Measurements from ENCODE around the gene KCNH4. TPM values are rescaled to one million over a fixed set of nuclear protein-coding genes. Genes with fewer than 3 reads are reported as not detected.

Gene KCNH4
- total RNA-seq, 5 donors from 2014 or later (not counting 1 experiment from before 2014, with no cell fraction given) = 0.06 to 0.35 (median 0.20) TPM; not detected in 1

GRCh38 chr17:42117397-42118125, 63.4 kb downstream of the KCNH4 start:
- Mint-ChIP-seq H3K4me3 (no peak overlapping the region), H3K27ac (no peak overlapping the region), H3K36me3 (peaks cover 25% of the 10 kb centered on the region), H3K4me1 (peaks cover 33 to 46% (median 38%) of the 10 kb centered on the region in 3 donors), H3K27me3 (no peaks in the 10 kb centered on the region), H3K9me3 (no peaks in the 10 kb centered on the region)
- CTCF ChIA-PET = interaction anchor here (0.6 to 2.2 kb wide), 15 partner anchors 14 to 302 kb away, joined by 3 to 9 read pairs (median 3); partner anchors contain the start of gene NKIRAS2 (in 1 of the 2)
- DNase-seq = no peak
- POLR2A ChIA-PET = no interaction called here
- H3K4me3 ChIP-seq (ENCODE audit: control insufficient read depth in 1 of 2, extremely low read depth in 1 of 2, low read length in 1 of 2) = no peak overlapping the region
- peaks cover 16 to 20% of the 10 kb centered on the region in 2 donors for H3K36me3 ChIP-seq (ENCODE audit: control insufficient read depth in 2 of 2, extremely low read depth in 1 of 2, insufficient read depth in 1 of 2, low read length in 1 of 2)
- no peak for ATAC-seq (replicated peaks in 1 of 4)
- no peaks in the 10 kb centered on the region for H3K27me3 ChIP-seq (replicated peaks in 1 of 2; ENCODE audit: control insufficient read depth in 2 of 2, extremely low read depth in 1 of 2, insufficient read depth in 2 of 2, low read length in 1 of 2)
- WGBS (ENCODE audit: insufficient coverage) = 93% methylated on average over 30 of the region's 30 CpGs
- no peaks in the 10 kb centered on the region for H3K9me3 ChIP-seq
- no peak overlapping the region for H3K27ac ChIP-seq (ENCODE audit: low read length)
- H3K4me1 ChIP-seq (ENCODE audit: control insufficient read depth in 1 of 2, extremely low read depth in 1 of 2, insufficient read depth in 2 of 2, low read length in 2 of 2) = peaks cover 10 to 39% of the 10 kb centered on the region in 2 experiments

DNA sequence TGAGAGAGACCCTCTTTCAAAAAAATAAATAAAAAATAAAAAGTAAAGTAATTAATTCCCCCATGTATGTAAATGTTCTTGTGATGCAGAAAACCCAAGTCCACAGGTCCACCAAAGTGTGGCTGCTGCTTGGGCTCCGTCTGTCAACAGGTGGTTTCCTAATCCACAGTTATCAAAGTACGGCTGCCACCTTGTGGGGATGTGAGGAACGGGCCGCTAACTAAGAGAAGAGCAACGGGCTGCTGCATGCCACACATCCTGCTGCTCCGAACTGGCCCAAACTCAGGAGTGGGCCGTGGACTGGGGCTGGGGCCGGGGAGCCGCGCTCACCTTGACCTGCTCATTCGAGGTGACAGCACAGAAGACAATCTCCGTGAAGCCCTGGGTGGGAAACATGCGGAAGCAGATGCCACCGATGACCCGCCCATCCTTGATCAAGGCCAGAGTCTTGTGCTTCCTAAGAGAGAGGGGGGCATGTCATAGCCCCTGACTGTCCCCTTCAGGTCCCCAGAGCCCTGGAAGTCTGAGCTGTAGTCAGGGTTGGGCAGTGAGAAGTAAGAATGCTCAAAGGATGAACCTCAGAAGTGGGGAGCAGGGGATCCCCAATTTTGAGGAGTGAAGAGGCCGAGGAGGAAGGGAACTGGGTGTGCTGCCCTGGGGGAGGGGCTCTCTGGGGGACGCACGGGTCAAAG, 64.1 kb downstream of the KCNH4 start:
- H3K27ac Mint-ChIP-seq = peak overlapping the region in 1 of 2 donors; percentile 2
- no peaks in the 10 kb centered on the region for H3K27me3 Mint-ChIP-seq
- 42% methylated on average over 18 of the region's 18 CpGs for WGBS (ENCODE audit: insufficient coverage)
- H3K27ac ChIP-seq (ENCODE audit: low read length) = no peak overlapping the region
- peak; percentile 69 to 92 (median 82) for DNase-seq
- ChIA-PET POLR2A (no interaction called here), CTCF (interaction anchor here (0.6 to 2.2 kb wide), 11 partner anchors 13 to 149 kb away, joined by 3 to 9 read pairs (median 3); partner anchors contain the start of gene NKIRAS2 (in 1 of the 2))
- peaks cover 25% of the 10 kb centered on the region for H3K36me3 Mint-ChIP-seq
- no peaks in the 10 kb centered on the region for H3K27me3 ChIP-seq (replicated peaks in 1 of 2; ENCODE audit: control insufficient read depth in 2 of 2, extremely low read depth in 1 of 2, insufficient read depth in 2 of 2, low read length in 1 of 2)
- peaks cover 38 to 52% (median 44%) of the 10 kb centered on the region in 3 donors for H3K4me1 Mint-ChIP-seq
- no peak overlapping the region for H3K4me3 Mint-ChIP-seq
- peaks cover 12 to 42% of the 10 kb centered on the region in 2 experiments for H3K4me1 ChIP-seq (ENCODE audit: control insufficient read depth in 1 of 2, extremely low read depth in 1 of 2, insufficient read depth in 2 of 2, low read length in 2 of 2)
- peaks cover 16 to 20% of the 10 kb centered on the region in 2 donors for H3K36me3 ChIP-seq (ENCODE audit: control insufficient read depth in 2 of 2, extremely low read depth in 1 of 2, insufficient read depth in 1 of 2, low read length in 1 of 2)
- ATAC-seq (replicated peaks in 1 of 4) = peak; percentile 22 to 31 (median 26)
- no peaks in the 10 kb centered on the region for H3K9me3 Mint-ChIP-seq
- no peaks in the 10 kb centered on the region for H3K9me3 ChIP-seq
- no peak overlapping the region for H3K4me3 ChIP-seq (ENCODE audit: control insufficient read depth in 1 of 2, extremely low read depth in 1 of 2, low read length in 1 of 2)

GRCh38 chr17:42114118-42114517, 66.8 kb downstream of the KCNH4 start:
- H3K27me3 Mint-ChIP-seq = no peaks in the 10 kb centered on the region
- peaks cover 37% of the 10 kb centered on the region for H3K36me3 Mint-ChIP-seq
- POLR2A ChIA-PET = interaction anchor here (0.5 kb wide), 2 partner anchors 97 to 198 kb away, joined by 3 to 4 read pairs; partner anchors contain the start of gene DNAJC7 (in 1 of the 2)
- H3K27ac Mint-ChIP-seq = peak overlapping the region; percentile 49 to 80
- Histone ChIP-seq H3K27me3 (replicated peaks in 1 of 2; ENCODE audit: control insufficient read depth in 2 of 2, extremely low read depth in 1 of 2, insufficient read depth in 2 of 2, low read length in 1 of 2) (no peaks in the 10 kb centered on the region), H3K36me3 (ENCODE audit: control insufficient read depth in 2 of 2, extremely low read depth in 1 of 2, insufficient read depth in 1 of 2, low read length in 1 of 2) (peaks cover 13 to 24% of the 10 kb centered on the region in 2 donors), H3K9me3 (no peaks in the 10 kb centered on the region), H3K27ac (ENCODE audit: low read length) (no peak overlapping the region), H3K4me1 (ENCODE audit: control insufficient read depth in 1 of 2, extremely low read depth in 1 of 2, insufficient read depth in 2 of 2, low read length in 2 of 2) (peaks cover 16 to 44% of the 10 kb centered on the region in 2 experiments), H3K4me3 (ENCODE audit: control insufficient read depth in 1 of 2, extremely low read depth in 1 of 2, low read length in 1 of 2) (no peak overlapping the region)
- no peaks in the 10 kb centered on the region for H3K9me3 Mint-ChIP-seq
- no peak for DNase-seq
- CTCF ChIA-PET = interaction anchor here (1.1 to 1.4 kb wide), 3 partner anchors 46 to 89 kb away, joined by 3 to 7 read pairs (median 6); no protein-coding TSS in a partner anchor
- peak overlapping the region in 1 of 3 donors; percentile 29 for H3K4me3 Mint-ChIP-seq
- H3K4me1 Mint-ChIP-seq = peaks cover 43 to 59% (median 53%) of the 10 kb centered on the region in 3 donors
- ATAC-seq (replicated peaks in 1 of 4) = no peak
- no CpG with 5 or more reads among the region's 9 CpGs for WGBS (ENCODE audit: insufficient coverage)

DNA sequence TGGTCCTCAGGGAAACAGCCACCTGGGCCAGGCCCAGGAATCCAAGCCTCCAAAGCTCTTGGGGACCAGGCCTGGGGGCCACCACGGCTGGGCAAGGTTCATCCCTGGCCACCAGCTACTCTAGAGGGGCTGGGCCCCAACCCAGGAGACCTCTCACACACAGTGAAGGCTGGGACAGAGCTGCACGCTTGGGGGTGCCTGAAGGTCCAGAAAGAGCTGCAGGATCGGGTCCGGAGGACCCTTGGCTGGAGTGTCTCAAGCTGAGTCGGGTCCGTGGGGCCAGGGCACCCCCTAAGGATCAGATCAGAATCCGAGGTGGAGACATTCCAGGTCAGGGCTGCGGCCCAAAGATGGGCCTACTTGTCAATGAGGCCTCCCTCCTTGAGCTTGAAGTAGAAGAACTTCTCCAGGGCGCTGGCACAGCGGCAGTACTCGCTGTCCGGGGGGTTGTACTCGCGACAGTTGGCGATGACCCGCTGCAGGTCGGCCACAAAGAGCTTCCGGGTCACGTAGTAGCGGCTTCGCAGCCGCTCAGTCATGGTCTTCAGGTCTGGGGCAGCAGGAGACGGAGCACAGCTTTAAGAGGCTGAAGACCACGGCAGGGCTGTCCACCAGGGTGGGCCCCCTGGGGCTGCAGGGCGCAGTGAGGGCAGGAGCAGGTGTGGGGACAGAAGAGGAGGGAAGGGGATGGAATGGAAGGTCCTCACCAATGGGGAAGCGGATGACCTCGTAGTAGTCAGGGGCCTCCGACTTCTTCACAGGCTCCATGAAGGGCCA, 67.5 kb downstream of the KCNH4 start:
- peaks cover 38% of the 10 kb centered on the region for H3K36me3 Mint-ChIP-seq
- H3K27me3 Mint-ChIP-seq = no peaks in the 10 kb centered on the region
- peaks cover 10 to 31% of the 10 kb centered on the region in 2 donors for H3K36me3 ChIP-seq (ENCODE audit: control insufficient read depth in 2 of 2, extremely low read depth in 1 of 2, insufficient read depth in 1 of 2, low read length in 1 of 2)
- H3K4me3 Mint-ChIP-seq = no peak overlapping the region
- ATAC-seq (replicated peaks in 1 of 4) (no peak), DNase-seq (no peak)
- H3K27ac ChIP-seq (ENCODE audit: low read length) = peak overlapping the region; percentile 92
- CTCF ChIA-PET = interaction anchor here (0.5 to 1.5 kb wide), 8 partner anchors 46 to 150 kb away, joined by 3 to 11 read pairs (median 4); partner anchors contain the start of gene NKIRAS2 (in 1 of the 2)
- no peaks in the 10 kb centered on the region for H3K27me3 ChIP-seq (replicated peaks in 1 of 2; ENCODE audit: control insufficient read depth in 2 of 2, extremely low read depth in 1 of 2, insufficient read depth in 2 of 2, low read length in 1 of 2)
- H3K9me3 Mint-ChIP-seq = no peaks in the 10 kb centered on the region
- no peaks in the 10 kb centered on the region for H3K9me3 ChIP-seq
- WGBS (ENCODE audit: insufficient coverage) = 97% methylated on average over 25 of the region's 28 CpGs
- H3K4me1 ChIP-seq (ENCODE audit: control insufficient read depth in 1 of 2, extremely low read depth in 1 of 2, insufficient read depth in 2 of 2, low read length in 2 of 2) = peaks cover 16 to 44% of the 10 kb centered on the region in 2 experiments
- POLR2A ChIA-PET = interaction anchor here (0.5 kb wide), 2 partner anchors 96 to 197 kb away, joined by 3 to 4 read pairs; partner anchors contain the start of gene DNAJC7 (in 1 of the 2)
- peaks cover 38 to 60% (median 49%) of the 10 kb centered on the region in 3 donors for H3K4me1 Mint-ChIP-seq
- H3K4me3 ChIP-seq (ENCODE audit: control insufficient read depth in 1 of 2, extremely low read depth in 1 of 2, low read length in 1 of 2) = no peak overlapping the region
- peak overlapping the region; percentile 70 to 98 for H3K27ac Mint-ChIP-seq

DNA sequence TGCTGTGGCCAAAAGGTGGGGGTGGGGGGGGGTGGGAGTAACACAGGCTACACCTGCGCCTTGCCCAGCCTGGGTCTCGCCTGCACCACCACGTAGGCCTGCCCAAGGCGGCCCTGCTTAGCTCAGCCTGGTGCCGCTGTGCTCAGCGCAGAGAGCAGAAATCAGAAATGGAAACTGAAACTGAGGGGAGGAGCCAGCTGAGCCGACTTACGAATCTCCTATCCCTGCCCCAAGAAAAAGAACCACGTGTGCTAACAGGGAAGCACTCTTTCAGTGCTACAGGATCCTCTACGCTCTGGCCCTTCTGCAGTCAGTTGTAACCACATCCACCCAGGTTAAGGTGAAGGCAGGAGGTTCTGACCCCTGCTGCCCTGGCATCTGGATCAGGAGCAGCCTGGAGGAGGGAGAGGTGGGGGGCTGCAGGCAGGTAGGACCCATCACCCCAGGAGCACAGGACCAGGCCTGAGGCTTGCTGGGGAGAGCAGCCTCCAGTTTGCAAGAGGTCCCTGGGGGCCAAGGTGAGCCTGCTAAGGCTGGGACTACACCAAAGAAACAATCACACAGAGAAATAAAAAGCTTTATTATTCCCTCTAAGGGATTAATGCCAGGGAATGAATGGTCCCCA, 68.3 kb downstream of the KCNH4 start, which contains the start of gene DHX58:
TSS of gene DHX58 (minus strand) at position 163 of the 625 bp plus-strand sequence. CDS start 822 bp downstream, outside the sequence.
- H3K27me3 Mint-ChIP-seq = no peaks in the 10 kb centered on the region
- DNase-seq (peak; percentile 50 to 92 (median 77)), ATAC-seq (replicated peaks in 1 of 4) (peak; percentile 83 to 88 (median 84))
- POLR2A ChIA-PET = interaction anchor here (0.7 kb wide), 2 partner anchors 135 to 146 kb away, joined by 3 read pairs; no protein-coding TSS in a partner anchor
- H3K27ac Mint-ChIP-seq = peak within 1 kb of the TSS; percentile 94 to 98
- Histone ChIP-seq H3K27ac (ENCODE audit: low read length) (peak within 1 kb of the TSS; percentile 92), H3K4me1 (ENCODE audit: control insufficient read depth in 1 of 2, extremely low read depth in 1 of 2, insufficient read depth in 2 of 2, low read length in 2 of 2) (peaks cover 16 to 53% of the 10 kb centered on the region in 2 experiments), H3K4me3 (ENCODE audit: control insufficient read depth in 1 of 2, extremely low read depth in 1 of 2, low read length in 1 of 2) (peak within 1 kb of the TSS; percentile 56 to 70), H3K27me3 (replicated peaks in 1 of 2; ENCODE audit: control insufficient read depth in 2 of 2, extremely low read depth in 1 of 2, insufficient read depth in 2 of 2, low read length in 1 of 2) (no peaks in the 10 kb centered on the region), H3K36me3 (ENCODE audit: control insufficient read depth in 2 of 2, extremely low read depth in 1 of 2, insufficient read depth in 1 of 2, low read length in 1 of 2) (peaks cover 3 to 34% of the 10 kb centered on the region in 2 donors), H3K9me3 (no peaks in the 10 kb centered on the region)
- H3K9me3 Mint-ChIP-seq = no peaks in the 10 kb centered on the region
- peak within 1 kb of the TSS; percentile 84 to 90 (median 88) for H3K4me3 Mint-ChIP-seq
- peaks cover 34% of the 10 kb centered on the region for H3K36me3 Mint-ChIP-seq
- peaks cover 43 to 66% (median 51%) of the 10 kb centered on the region in 3 donors for H3K4me1 Mint-ChIP-seq
- 0% methylated on average over 8 of the region's 10 CpGs for whole genome bisulfite sequencing (ENCODE audit: insufficient coverage)
- CTCF ChIA-PET = interaction anchor here (0.5 to 1.5 kb wide), 8 partner anchors 47 to 140 kb away, joined by 3 to 11 read pairs (median 3); partner anchors contain the start of genes DNAJC7 (in 1 of the 2) and NKIRAS2 (in 1 of the 2)

All from T-cell (primary cell).